HUES6 (cell line): ENCODE results near the gene SLC17A2.

ENCODE experiments used
- H3K27ac ChIP-seq: 2 replicates; pipeline ENCODE4 v1.7.0; 2013; ENCODE audit warnings: low read depth, mild to moderate bottlenecking, low read length, inconsistent platforms
- H3K27me3 ChIP-seq: 2 replicates; pipeline ENCODE4 v1.6.1; 2013; ENCODE audit warnings: low read length; ENCODE audit not compliant: control insufficient read depth, insufficient read depth
- H3K36me3 ChIP-seq: 2 replicates; pipeline ENCODE4 v1.6.1; 2013; ENCODE audit warnings: low read length; ENCODE audit not compliant: control insufficient read depth, insufficient read depth
- H3K4me1 ChIP-seq: 2 replicates; pipeline ENCODE4 v1.6.1; 2013; ENCODE audit warnings: low read length; ENCODE audit not compliant: control insufficient read depth, insufficient read depth
- H3K4me3 ChIP-seq: 2 replicates; pipeline ENCODE4 v1.5.1; 2013; ENCODE audit warnings: low read depth, low read length
- H3K9ac ChIP-seq: one replicate; pipeline ENCODE4 v1.6.1; 2013; ENCODE audit warnings: mild to moderate bottlenecking, low read length
- H3K9me3 ChIP-seq: 2 replicates; pipeline ENCODE4 v1.6.1; 2013; ENCODE audit warnings: low read depth, low read length; ENCODE audit not compliant: control insufficient read depth, insufficient read depth

Gene SLC17A2

GRCh38 chr6:25916789-25917490 lies 13.6 kb downstream of the SLC17A2 start:
- no peaks in the 10 kb centered on the region for H3K4me1 ChIP-seq
- H3K9ac ChIP-seq: no peak overlapping the region
- no peak overlapping the region for H3K27ac ChIP-seq
- no peak overlapping the region for H3K4me3 ChIP-seq
- no peaks in the 10 kb centered on the region for H3K27me3 ChIP-seq
- H3K9me3 ChIP-seq: no peaks in the 10 kb centered on the region
- H3K36me3 ChIP-seq: no peaks in the 10 kb centered on the region

DNA sequence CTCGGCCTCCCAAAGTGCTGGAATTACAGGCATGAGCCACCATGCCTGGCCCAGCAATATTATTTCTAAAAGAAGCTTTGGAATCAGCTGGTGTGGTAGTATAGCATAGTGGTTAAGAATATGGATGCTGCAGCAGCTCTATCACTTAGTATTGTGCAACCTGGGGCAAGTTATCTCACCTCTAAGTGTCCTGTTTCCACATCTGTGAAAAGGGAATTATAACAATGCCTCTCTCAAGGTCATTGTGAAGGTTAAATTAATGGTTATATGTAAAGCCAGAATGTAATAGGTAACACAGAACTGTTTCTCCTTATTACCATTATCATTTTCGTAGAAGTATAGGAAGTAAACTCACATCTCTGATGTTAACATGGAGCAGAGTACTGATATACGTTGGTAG lies 14.2 kb downstream of the SLC17A2 start:
- H3K9me3 ChIP-seq: no peaks in the 10 kb centered on the region
- no peaks in the 10 kb centered on the region for H3K4me1 ChIP-seq
- no peak overlapping the region for H3K27ac ChIP-seq
- no peaks in the 10 kb centered on the region for H3K36me3 ChIP-seq
- H3K4me3 ChIP-seq: no peak overlapping the region
- H3K9ac ChIP-seq: no peak overlapping the region
- H3K27me3 ChIP-seq: no peaks in the 10 kb centered on the region

DNA sequence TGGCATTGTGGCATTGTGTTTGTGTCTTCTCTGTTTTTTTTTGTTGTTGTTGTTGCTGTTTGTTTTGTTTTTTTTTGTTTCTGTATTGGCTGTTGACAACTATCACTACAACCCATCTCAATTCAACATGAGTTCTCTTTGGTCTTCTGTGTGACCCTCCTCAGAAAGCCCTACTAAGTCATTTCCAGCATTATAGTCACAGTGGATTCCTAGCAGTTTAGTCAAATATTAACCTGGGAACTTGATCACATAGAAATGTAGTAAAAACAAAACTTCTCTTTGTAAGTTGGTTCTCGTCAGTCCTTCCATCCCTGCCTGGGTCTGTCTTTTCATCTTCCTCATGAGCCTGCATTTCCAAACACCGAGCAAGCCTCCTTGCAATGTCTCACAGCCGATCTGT lies 16.8 kb downstream of the SLC17A2 start:
- no peaks in the 10 kb centered on the region for H3K36me3 ChIP-seq
- no peak overlapping the region for H3K27ac ChIP-seq
- H3K27me3 ChIP-seq: no peaks in the 10 kb centered on the region
- no peaks in the 10 kb centered on the region for H3K9me3 ChIP-seq
- no peak overlapping the region for H3K4me3 ChIP-seq
- no peaks in the 10 kb centered on the region for H3K4me1 ChIP-seq
- no peak overlapping the region for H3K9ac ChIP-seq

DNA sequence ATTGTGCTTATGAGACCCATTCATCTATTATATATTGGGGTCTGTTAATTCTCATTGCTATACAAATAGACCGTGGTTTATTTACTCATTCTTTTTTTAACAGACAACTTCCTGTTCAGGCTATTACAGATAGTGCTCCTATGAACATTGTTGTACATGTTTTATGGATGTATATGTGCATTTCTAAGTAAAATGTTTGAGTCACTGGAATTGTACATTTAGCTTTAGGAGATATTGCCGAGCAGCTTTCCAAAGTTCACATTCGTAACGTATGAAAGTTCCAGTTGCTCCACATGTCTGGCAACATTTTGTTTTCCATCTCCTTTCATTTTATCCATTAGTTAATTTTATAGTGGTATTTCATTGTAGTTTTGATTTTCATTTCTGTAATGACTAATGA lies 19.1 kb downstream of the SLC17A2 start:
- Histone ChIP-seq H3K27me3 (no peaks in the 10 kb centered on the region), H3K9me3 (no peaks in the 10 kb centered on the region), H3K4me1 (no peaks in the 10 kb centered on the region), H3K9ac (no peak overlapping the region), H3K4me3 (no peak overlapping the region), H3K27ac (no peak overlapping the region), H3K36me3 (no peaks in the 10 kb centered on the region)

DNA sequence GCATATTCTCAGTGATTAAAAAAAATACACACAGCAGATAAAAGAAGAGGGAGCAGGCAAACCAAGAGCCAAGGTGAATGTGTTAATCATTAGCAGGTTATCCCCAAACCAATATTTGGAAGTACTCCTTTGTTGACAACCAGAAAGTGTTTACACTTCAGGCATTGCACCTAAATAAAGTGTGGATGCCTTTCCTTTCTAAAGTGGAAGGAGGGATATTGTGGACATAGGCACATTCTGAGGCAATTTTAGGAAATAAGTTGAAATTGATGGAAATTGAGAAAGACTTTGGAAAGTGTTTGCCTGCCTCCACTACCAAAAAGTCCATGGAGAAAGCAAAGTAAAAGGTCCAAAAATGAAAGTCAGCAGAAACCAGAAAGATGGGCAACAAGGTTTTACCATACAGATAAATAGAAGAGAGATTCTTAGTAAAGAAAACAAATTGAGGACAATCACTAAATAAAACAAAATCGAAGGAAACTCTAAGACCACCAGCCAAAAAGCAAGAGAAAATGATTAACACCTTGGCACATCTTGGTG lies 22.9 kb downstream of the SLC17A2 start:
- Histone ChIP-seq H3K9ac (no peak overlapping the region), H3K36me3 (no peaks in the 10 kb centered on the region), H3K9me3 (no peaks in the 10 kb centered on the region), H3K27me3 (no peaks in the 10 kb centered on the region), H3K4me3 (no peak overlapping the region), H3K27ac (no peak overlapping the region), H3K4me1 (no peaks in the 10 kb centered on the region)

GRCh38 chr6:25903467-25904099 lies 26.9 kb downstream of the SLC17A2 start:
- Histone ChIP-seq H3K27ac (no peak overlapping the region), H3K4me3 (no peak overlapping the region), H3K9ac (no peak overlapping the region), H3K27me3 (no peaks in the 10 kb centered on the region), H3K9me3 (no peaks in the 10 kb centered on the region), H3K36me3 (no peaks in the 10 kb centered on the region), H3K4me1 (peaks cover 16% of the 10 kb centered on the region)

GRCh38 chr6:25902071-25902470 lies 28.4 kb downstream of the SLC17A2 start:
- Histone ChIP-seq H3K27ac (no peak overlapping the region), H3K9ac (no peak overlapping the region), H3K4me3 (no peak overlapping the region), H3K36me3 (no peaks in the 10 kb centered on the region), H3K4me1 (peaks cover 20% of the 10 kb centered on the region), H3K27me3 (no peaks in the 10 kb centered on the region), H3K9me3 (no peaks in the 10 kb centered on the region)

GRCh38 chr6:25900843-25901242 lies 29.6 kb downstream of the SLC17A2 start:
- peaks cover 20% of the 10 kb centered on the region for H3K4me1 ChIP-seq
- no peak overlapping the region for H3K9ac ChIP-seq
- H3K27me3 ChIP-seq: no peaks in the 10 kb centered on the region
- H3K27ac ChIP-seq: no peak overlapping the region
- H3K4me3 ChIP-seq: no peak overlapping the region
- no peaks in the 10 kb centered on the region for H3K36me3 ChIP-seq
- no peaks in the 10 kb centered on the region for H3K9me3 ChIP-seq

- H3K27me3 ChIP-seq: no peaks in the 10 kb centered on the region
- peak overlapping the region; percentile 12; the same call in 1 of the 2 replicates for H3K27ac ChIP-seq
These were observed 30.7 kb downstream of the SLC17A2 start for GRCh38 chr6:25899580-25900408.

DNA sequence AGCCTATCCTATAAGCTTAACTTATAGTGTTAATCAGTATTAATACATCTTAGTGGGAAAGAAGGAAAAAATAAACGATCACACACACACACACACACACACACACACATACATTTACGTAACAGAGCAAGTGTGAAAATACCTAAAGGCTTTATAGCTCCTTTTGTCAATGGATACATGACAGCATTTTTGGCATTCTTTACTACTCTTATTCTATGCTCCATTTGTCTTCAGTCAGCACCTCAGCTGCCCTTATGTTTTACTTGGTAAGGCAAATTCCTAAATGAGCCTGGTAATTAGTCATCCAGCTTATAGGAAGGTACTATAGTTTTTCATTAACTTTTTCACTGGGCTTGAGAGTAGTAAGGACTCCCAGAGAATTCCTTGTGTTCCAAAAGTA lies 31.4 kb downstream of the SLC17A2 start:
- Histone ChIP-seq H3K9ac (no peak overlapping the region), H3K27me3 (no peaks in the 10 kb centered on the region), H3K36me3 (no peaks in the 10 kb centered on the region), H3K4me1 (peaks cover 20% of the 10 kb centered on the region), H3K4me3 (0 out of 2 replicates have a peak overlapping the region, but pooled peaks have one; percentile 5), H3K9me3 (no peaks in the 10 kb centered on the region), H3K27ac (peak overlapping the region; percentile 43; the same call in 1 of the 2 replicates)

More at GRCh38 chr6:25899580-25900408, 30.7 kb downstream of the SLC17A2 start:
- peaks cover 20% of the 10 kb centered on the region for H3K4me1 ChIP-seq
- no peak overlapping the region for H3K9ac ChIP-seq
- H3K4me3 ChIP-seq: 0 out of 2 replicates have a peak overlapping the region, but pooled peaks have one; percentile 5
- no peaks in the 10 kb centered on the region for H3K36me3 ChIP-seq
- no peaks in the 10 kb centered on the region for H3K9me3 ChIP-seq
